Measurements from ENCODE around the gene RNF44. TPM values are rescaled to one million over a fixed set of nuclear protein-coding genes. Genes with fewer than 3 reads are reported as not detected.

The RNF44 gene
- total RNA-seq, 1 donor from 2014 or later, result 3.2 TPM

DNA sequence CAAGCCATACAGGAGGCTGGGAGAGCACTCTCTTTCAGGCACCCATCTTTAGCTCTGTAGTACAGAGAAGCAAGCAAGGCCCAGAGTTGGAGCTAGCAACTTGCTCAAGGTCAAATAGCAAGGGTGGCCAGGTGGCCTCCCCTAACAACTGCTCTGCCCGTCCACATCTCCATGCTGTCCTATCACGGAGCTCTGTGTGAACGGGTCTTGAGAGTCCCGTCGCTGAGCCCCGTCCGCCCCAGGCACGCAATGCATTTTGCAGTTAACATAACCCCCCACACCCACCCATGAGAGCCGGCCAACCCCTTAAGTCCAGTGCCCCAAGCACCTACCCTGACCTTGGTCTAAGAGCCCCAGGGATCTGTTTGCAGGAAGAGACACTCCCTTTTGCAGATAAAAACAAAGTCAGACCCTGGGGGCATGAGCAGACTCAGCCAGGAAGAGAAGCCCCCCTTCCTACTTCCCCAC is 1.5 kb downstream of the RNF44 start:
- no peak for DNase-seq (ENCODE audit: low read depth, low spot score)

DNA sequence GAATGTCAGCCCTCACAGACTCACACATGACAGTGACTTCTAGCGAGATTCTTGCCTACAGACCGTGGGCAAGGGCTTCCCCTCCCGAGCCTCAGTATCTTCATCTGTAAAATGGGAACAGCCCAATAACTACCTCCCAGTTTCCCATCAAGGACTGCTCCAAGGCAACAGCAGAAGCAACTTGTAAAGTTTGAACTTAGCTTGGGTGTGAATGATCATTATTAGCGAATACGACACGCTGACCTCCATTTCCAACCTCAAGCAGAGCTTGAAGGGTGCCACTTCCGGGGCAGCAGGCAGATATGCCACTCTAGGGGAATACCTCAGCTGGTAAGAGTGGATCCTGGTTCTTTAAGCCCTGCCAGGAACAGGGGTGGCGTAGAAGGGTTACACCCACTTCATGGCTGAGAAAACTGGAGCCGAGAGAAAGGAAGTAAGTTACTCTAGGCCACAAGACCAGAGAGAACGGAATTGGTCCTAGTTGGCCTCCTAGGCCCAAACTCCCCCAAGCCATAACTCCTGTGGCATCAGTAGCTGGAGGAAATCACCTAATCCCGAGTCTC is 2.0 kb downstream of the RNF44 start:
- no peak for DNase-seq (ENCODE audit: low read depth, low spot score)

GRCh38 chr5:176534640-176535039 is 2.6 kb downstream of the RNF44 start:
- no peak for DNase-seq (ENCODE audit: low read depth, low spot score)

- DNase-seq (ENCODE audit: low read depth, low spot score), result no peak
Measured at GRCh38 chr5:176533894-176534611, 3.1 kb downstream of the RNF44 start.

GRCh38 chr5:176533390-176533789 is 3.8 kb downstream of the RNF44 start:
- DNase-seq (ENCODE audit: low read depth, low spot score), result no peak

GRCh38 chr5:176532795-176533194 is 4.4 kb downstream of the RNF44 start:
- no peak for DNase-seq (ENCODE audit: low read depth, low spot score)

GRCh38 chr5:176531902-176532493 is 5.2 kb downstream of the RNF44 start:
- no peak for DNase-seq (ENCODE audit: low read depth, low spot score)

GRCh38 chr5:176530983-176531901 is 6.0 kb downstream of the RNF44 start:
- no peak for DNase-seq (ENCODE audit: low read depth, low spot score)

- no peak for DNase-seq (ENCODE audit: low read depth, low spot score)
Measured at GRCh38 chr5:176530393-176530982, 6.7 kb downstream of the RNF44 start.

- DNase-seq (ENCODE audit: low read depth, low spot score), result no peak
Measured at GRCh38 chr5:176529741-176530141, 7.5 kb downstream of the RNF44 start.

- DNase-seq (ENCODE audit: low read depth, low spot score), result no peak
Measured at GRCh38 chr5:176529116-176529740, 8.0 kb downstream of the RNF44 start.

- no peak for DNase-seq (ENCODE audit: low read depth, low spot score)
Measured at GRCh38 chr5:176528761-176529115, 8.5 kb downstream of the RNF44 start.

- DNase-seq (ENCODE audit: low read depth, low spot score), result no peak
Measured at GRCh38 chr5:176528301-176528700, 8.9 kb downstream of the RNF44 start.

GRCh38 chr5:176527246-176528222 is 9.7 kb downstream of the RNF44 start:
- no peak for DNase-seq (ENCODE audit: low read depth, low spot score)

DNA sequence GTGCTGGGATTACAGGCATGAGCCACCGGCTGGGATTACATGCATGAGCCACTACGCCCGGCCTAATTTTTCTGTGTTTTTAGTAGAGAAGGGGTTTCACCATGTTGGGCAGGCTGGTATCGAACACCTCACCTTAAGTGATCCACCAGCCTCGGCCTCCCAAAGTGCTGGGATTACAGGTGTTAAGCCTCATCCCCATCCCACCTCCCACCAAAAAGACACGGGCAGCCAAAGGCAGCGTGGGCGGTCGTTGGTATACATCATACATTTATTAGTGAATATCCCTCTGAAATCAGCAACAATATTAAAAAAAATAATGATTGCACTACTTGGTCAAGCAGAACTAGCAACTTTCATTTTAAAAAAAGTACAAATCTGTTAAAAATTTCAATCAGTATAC is 10.7 kb downstream of the RNF44 start:
- DNase-seq (ENCODE audit: low read depth, low spot score), result no peak

- no peak for DNase-seq (ENCODE audit: low read depth, low spot score)
Measured at GRCh38 chr5:176525677-176526076, 11.5 kb downstream of the RNF44 start.

- no peak for DNase-seq (ENCODE audit: low read depth, low spot score)
Measured at GRCh38 chr5:176524987-176525386, 12.2 kb downstream of the RNF44 start.

DNA sequence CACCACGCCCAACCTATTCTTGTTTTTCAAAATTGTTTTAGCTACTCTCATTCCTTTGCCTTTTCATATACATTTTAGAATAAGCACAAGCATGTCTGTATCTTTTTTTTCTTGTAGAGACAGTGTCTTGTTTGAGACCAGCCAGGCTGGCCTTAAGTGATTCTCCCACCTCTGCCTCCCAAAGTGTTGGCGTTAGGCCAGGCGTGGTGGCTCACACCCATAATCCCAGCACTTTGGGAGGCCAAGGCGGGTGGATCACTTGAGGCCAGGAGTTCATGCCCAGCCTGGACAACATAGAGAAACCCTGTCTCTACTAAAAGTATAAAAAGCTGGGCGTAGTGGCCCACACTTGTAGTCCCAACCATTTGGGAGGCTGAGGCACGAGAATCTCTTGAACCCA is 13.1 kb downstream of the RNF44 start:
- no peak for DNase-seq (ENCODE audit: low read depth, low spot score)

DNA sequence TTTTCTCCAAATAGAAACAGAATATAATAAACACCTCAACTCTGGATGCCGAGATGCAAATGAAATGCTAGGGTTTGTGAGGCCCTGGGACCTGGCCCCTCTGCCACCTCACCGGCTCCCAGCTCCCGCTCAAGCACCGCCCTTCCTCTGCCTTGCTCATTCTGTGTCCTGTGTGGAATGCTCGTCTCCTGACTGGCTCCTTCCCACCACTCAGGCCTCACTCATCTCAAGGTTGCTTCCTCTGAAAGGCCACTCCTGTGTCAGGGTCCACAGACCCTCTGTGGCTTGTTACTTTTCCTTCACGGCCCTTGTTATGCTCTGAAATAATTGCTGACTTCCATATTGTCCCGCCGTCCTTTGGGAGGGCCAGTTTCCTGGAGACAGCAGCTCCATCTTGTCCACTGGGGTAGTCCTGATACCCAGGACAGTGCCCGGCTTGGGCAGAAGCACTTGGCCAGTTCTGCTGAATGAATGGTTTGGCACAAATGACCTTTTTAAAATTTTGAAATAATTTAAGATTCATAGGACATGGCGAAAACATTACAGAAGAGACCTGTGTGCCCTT is 15.4 kb downstream of the RNF44 start:
- no peak for DNase-seq (ENCODE audit: low read depth, low spot score)

All from pulmonary artery endothelial cell (primary cell).